ENCODE data around the gene MAPKAPK2. TPM values are rescaled to one million over a fixed set of nuclear protein-coding genes. Genes with fewer than 3 reads are reported as not detected.

The MAPKAPK2 gene
- total and polyA plus RNA-seq, 2 of the 13 experiments (the other 11 are each of a cell fraction or from before 2014, with no cell fraction given): 16.6 to 34.0 TPM

DNA sequence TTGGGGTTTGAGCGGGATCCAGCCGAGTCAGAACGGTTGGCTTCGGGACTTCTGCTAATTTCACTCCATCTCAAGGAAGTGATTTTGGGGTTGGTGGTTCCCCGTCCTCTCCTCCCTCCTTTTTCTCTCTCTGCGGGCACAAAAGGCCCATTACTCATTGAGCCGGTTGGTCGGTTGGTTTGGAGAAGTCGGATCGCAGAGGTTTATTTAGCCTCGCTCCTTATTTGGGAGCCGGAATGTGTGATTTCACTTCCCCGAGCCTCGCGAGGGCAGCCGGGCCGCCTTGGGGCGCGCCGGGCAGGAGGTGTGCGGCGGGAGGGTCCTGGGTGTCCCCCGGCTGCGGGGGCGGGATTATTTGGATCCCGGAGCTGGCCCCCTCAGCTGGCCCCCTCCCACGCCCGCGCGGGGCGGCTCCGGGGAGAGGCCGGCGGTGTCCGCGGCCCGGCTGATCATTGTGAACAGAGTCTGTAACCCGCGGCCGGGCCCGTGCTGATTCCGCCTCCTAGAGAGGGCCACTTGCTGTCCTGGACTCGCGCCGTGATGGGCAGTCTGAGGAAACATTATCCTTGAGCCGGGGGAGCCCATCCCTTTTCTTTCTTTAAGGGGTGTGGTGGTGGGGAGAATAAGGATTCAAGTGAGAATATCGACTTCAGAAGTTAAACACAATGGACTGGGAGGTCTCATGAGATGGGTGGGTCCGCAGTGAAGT, 1.2 kb downstream of the MAPKAPK2 start (continued):
- TF ChIP-seq, protein P1, sequence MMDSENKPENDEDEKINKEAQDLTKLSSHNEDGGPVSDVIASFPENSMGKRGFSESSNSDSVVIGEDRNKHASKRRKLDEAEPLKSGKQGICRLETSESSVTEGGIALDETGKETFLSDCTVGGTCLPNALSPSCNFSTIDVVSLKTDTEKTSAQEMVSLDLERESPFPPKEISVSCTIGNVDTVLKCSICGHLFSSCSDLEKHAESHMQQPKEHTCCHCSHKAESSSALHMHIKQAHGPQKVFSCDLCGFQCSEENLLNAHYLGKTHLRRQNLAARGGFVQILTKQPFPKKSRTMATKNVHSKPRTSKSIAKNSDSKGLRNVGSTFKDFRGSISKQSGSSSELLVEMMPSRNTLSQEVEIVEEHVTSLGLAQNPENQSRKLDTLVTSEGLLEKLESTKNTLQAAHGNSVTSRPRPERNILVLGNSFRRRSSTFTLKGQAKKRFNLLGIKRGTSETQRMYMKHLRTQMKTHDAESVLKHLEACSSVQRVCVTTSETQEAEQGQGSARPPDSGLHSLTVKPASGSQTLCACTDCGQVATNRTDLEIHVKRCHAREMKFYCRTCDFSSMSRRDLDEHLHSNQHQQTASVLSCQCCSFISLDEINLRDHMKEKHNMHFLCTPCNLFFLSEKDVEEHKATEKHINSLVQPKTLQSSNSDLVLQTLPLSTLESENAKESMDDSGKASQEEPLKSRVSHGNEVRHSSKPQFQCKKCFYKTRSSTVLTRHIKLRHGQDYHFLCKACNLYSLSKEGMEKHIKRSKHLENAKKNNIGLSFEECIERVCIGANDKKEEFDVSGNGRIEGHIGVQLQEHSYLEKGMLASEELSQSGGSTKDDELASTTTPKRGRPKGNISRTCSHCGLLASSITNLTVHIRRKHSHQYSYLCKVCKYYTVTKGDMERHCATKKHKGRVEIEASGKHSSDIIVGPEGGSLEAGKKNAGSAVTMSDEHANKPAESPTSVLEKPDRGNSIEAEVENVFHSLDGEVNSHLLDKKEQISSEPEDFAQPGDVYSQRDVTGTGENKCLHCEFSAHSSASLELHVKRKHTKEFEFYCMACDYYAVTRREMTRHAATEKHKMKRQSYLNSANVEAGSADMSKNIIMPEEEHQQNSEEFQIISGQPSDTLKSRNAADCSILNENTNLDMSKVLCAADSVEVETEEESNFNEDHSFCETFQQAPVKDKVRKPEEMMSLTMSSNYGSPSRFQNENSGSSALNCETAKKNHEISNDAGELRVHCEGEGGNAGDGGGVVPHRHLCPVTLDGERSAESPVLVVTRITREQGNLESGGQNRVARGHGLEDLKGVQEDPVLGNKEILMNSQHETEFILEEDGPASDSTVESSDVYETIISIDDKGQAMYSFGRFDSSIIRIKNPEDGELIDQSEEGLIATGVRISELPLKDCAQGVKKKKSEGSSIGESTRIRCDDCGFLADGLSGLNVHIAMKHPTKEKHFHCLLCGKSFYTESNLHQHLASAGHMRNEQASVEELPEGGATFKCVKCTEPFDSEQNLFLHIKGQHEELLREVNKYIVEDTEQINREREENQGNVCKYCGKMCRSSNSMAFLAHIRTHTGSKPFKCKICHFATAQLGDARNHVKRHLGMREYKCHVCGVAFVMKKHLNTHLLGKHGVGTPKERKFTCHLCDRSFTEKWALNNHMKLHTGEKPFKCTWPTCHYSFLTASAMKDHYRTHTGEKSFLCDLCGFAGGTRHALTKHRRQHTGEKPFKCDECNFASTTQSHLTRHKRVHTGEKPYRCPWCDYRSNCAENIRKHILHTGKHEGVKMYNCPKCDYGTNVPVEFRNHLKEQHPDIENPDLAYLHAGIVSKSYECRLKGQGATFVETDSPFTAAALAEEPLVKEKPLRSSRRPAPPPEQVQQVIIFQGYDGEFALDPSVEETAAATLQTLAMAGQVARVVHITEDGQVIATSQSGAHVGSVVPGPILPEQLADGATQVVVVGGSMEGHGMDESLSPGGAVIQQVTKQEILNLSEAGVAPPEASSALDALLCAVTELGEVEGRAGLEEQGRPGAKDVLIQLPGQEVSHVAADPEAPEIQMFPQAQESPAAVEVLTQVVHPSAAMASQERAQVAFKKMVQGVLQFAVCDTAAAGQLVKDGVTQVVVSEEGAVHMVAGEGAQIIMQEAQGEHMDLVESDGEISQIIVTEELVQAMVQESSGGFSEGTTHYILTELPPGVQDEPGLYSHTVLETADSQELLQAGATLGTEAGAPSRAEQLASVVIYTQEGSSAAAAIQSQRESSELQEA (CRISPR knock-in tag; IDR thresholded peaks at IDR 0.05; ENCODE audit: not compliant biosample characterization): peak; percentile 22
- TF ChIP-seq SAP130 (CRISPR knock-in tag; IDR thresholded peaks at IDR 0.05; ENCODE audit: low read depth) (peak; percentile 51; the same call in 1 of the 2 replicates), RBM39 (IDR thresholded peaks at IDR 0.05; ENCODE audit: low read depth, low read length, poor library complexity, severe bottlenecking) (peak; percentile 21), ZNF569 (CRISPR knock-in tag; IDR thresholded peaks at IDR 0.05; ENCODE audit: borderline replicate concordance) (no peak), KMT2B (CRISPR knock-in tag; IDR thresholded peaks at IDR 0.05) (peak; percentile 39; the same call in 1 of the 2 replicates), ZNF850 (CRISPR knock-in tag; conservative IDR thresholded peaks at IDR 0.05) (0 out of 2 replicates have a peak, but pooled peaks have one; percentile 35), NR2C2 (CRISPR knock-in tag; IDR thresholded peaks at IDR 0.05; ENCODE audit: borderline replicate concordance) (peak; percentile 49), ZMYM4 (CRISPR knock-in tag; IDR thresholded peaks at IDR 0.05) (no peak), PHF5A (CRISPR knock-in tag; IDR thresholded peaks at IDR 0.05; ENCODE audit: low read depth, unreplicated experiment) (no peak), ISL2 (CRISPR knock-in tag; IDR thresholded peaks at IDR 0.05) (no peak), CHD2 (IDR thresholded peaks at IDR 0.05; ENCODE audit: low read depth, low read length) (peak; percentile 88)
- TF ChIP-seq, protein P2, sequence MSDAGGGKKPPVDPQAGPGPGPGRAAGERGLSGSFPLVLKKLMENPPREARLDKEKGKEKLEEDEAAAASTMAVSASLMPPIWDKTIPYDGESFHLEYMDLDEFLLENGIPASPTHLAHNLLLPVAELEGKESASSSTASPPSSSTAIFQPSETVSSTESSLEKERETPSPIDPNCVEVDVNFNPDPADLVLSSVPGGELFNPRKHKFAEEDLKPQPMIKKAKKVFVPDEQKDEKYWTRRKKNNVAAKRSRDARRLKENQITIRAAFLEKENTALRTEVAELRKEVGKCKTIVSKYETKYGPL (CRISPR knock-in tag; IDR thresholded peaks at IDR 0.05): no peak
- TF ChIP-seq, protein P3, sequence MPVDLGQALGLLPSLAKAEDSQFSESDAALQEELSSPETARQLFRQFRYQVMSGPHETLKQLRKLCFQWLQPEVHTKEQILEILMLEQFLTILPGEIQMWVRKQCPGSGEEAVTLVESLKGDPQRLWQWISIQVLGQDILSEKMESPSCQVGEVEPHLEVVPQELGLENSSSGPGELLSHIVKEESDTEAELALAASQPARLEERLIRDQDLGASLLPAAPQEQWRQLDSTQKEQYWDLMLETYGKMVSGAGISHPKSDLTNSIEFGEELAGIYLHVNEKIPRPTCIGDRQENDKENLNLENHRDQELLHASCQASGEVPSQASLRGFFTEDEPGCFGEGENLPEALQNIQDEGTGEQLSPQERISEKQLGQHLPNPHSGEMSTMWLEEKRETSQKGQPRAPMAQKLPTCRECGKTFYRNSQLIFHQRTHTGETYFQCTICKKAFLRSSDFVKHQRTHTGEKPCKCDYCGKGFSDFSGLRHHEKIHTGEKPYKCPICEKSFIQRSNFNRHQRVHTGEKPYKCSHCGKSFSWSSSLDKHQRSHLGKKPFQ (CRISPR knock-in tag; IDR thresholded peaks at IDR 0.05; ENCODE audit: insufficient replicate concordance): peak; percentile 37
- TF ChIP-seq, protein P4, sequence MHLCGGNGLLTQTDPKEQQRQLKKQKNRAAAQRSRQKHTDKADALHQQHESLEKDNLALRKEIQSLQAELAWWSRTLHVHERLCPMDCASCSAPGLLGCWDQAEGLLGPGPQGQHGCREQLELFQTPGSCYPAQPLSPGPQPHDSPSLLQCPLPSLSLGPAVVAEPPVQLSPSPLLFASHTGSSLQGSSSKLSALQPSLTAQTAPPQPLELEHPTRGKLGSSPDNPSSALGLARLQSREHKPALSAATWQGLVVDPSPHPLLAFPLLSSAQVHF (CRISPR knock-in tag; IDR thresholded peaks at IDR 0.05): no peak
